Mesenchymal stem cell (in vitro differentiated cells and primary cell): ENCODE data around the gene POMT1.
A peak's percentile ranks its signal among the peaks of the same experiment; 100 is the strongest.

Source experiments
- DNase-seq: peaks from one replicate; pipeline ENCODE4 v3.0.0-alpha.2; 2013
- H2AFZ ChIP-seq: one replicate; pipeline ENCODE4 v1.6.1; 2013; ENCODE audit warnings: low read depth, mild to moderate bottlenecking, control low read depth, inconsistent platforms, low read length, moderate library complexity
- H2AK5ac ChIP-seq: 2 replicates; pipeline ENCODE4 v1.6.1; 2013; ENCODE audit warnings: low read length, moderate library complexity, mild to moderate bottlenecking, inconsistent platforms; ENCODE audit not compliant: severe bottlenecking
- H2BK120ac ChIP-seq: one replicate; pipeline ENCODE4 v1.6.1; 2013; ENCODE audit warnings: low read depth, mild to moderate bottlenecking, inconsistent platforms, low read length, moderate library complexity
- H2BK12ac ChIP-seq, 2 experiments: one replicate each; pipeline ENCODE4 v1.6.1; 2013; ENCODE audit warnings: inconsistent platforms in 2 of 2, low read length in 2 of 2, mild to moderate bottlenecking in 2 of 2, moderate library complexity in 2 of 2, control low read depth in 1 of 2
- H2BK15ac ChIP-seq: one replicate; pipeline ENCODE4 v1.6.1; 2013; ENCODE audit warnings: mild to moderate bottlenecking, low read depth, inconsistent platforms; ENCODE audit not compliant: poor library complexity, severe bottlenecking
- H2BK5ac ChIP-seq: 2 replicates; pipeline ENCODE4 v1.6.1; 2013; ENCODE audit warnings: low read depth, mild to moderate bottlenecking, low read length, control low read depth, inconsistent platforms; ENCODE audit not compliant: poor library complexity, severe bottlenecking
- H3K14ac ChIP-seq, 2 experiments: one replicate each; pipeline ENCODE4 v1.6.1; 2013; ENCODE audit warnings: inconsistent platforms in 2 of 2, low read length in 2 of 2, control low read depth in 1 of 2, mild to moderate bottlenecking in 1 of 2, moderate library complexity in 1 of 2
- H3K18ac ChIP-seq, 2 experiments: one replicate each; pipeline ENCODE4 v1.6.1; 2013; ENCODE audit warnings: inconsistent platforms in 2 of 2, low read length in 2 of 2, control low read depth in 1 of 2, low read depth in 1 of 2, mild to moderate bottlenecking in 1 of 2
- H3K23ac ChIP-seq, 2 experiments: one replicate each; pipeline ENCODE4 v1.6.1; 2013; ENCODE audit warnings: inconsistent platforms in 2 of 2, low read length in 2 of 2, mild to moderate bottlenecking in 2 of 2, moderate library complexity in 2 of 2, control low read depth in 1 of 2
- H3K27ac ChIP-seq: 2 replicates; pipeline ENCODE4 v1.5.1; 2013; ENCODE audit warnings: mild to moderate bottlenecking, moderate library complexity, low read length, control low read depth, inconsistent platforms; ENCODE audit not compliant: poor library complexity, severe bottlenecking
- H3K27me3 ChIP-seq, 2 experiments: 2 replicates each; pipeline versions ENCODE4 v1.6.1 to v1.7.0; 2013; ENCODE audit warnings: low read length in 2 of 2, mild to moderate bottlenecking in 2 of 2, moderate library complexity in 2 of 2, control low read depth in 1 of 2, inconsistent platforms in 1 of 2; ENCODE audit not compliant: control insufficient read depth in 1 of 2, insufficient read depth in 1 of 2
- H3K36me3 ChIP-seq, 2 experiments: 2 replicates each; pipeline versions ENCODE4 v1.6.1 to v1.7.0; 2013; ENCODE audit warnings: low read length in 2 of 2, control low read depth in 1 of 2, inconsistent platforms in 1 of 2, low read depth in 1 of 2, mild to moderate bottlenecking in 1 of 2; ENCODE audit not compliant: insufficient read depth in 2 of 2, control insufficient read depth in 1 of 2
- H3K4ac ChIP-seq, 2 experiments: one replicate each; pipeline ENCODE4 v1.6.1; 2013; ENCODE audit warnings: inconsistent platforms in 2 of 2, low read length in 2 of 2, mild to moderate bottlenecking in 2 of 2, moderate library complexity in 2 of 2, control low read depth in 1 of 2, low read depth in 1 of 2
- H3K4me1 ChIP-seq: 2 replicates; pipeline ENCODE4 v1.6.1; 2013; ENCODE audit warnings: low read depth, low read length, control low read depth; ENCODE audit not compliant: control insufficient read depth, insufficient read depth
- H3K4me2 ChIP-seq: 2 replicates; pipeline ENCODE4 v1.6.1; 2013; ENCODE audit warnings: low read length, mild to moderate bottlenecking, inconsistent platforms; ENCODE audit not compliant: poor library complexity, severe bottlenecking
- H3K4me3 ChIP-seq, 2 experiments: 2 replicates each; pipeline versions ENCODE4 v1.5.1 to v1.7.0; 2013; ENCODE audit warnings: low read length in 2 of 2, mild to moderate bottlenecking in 2 of 2, control low read depth in 1 of 2, low read depth in 1 of 2; ENCODE audit not compliant: insufficient read depth in 1 of 2
- H3K79me1 ChIP-seq: replicated peaks from 2 replicates; pipeline ENCODE4 v1.6.1; 2013; ENCODE audit warnings: mild to moderate bottlenecking, control low read depth, low read length, inconsistent platforms; ENCODE audit not compliant: poor library complexity, severe bottlenecking
- H3K9ac ChIP-seq: 2 replicates; pipeline ENCODE4 v1.7.0; 2013; ENCODE audit warnings: mild to moderate bottlenecking, low read length, moderate library complexity
- H3K9me3 ChIP-seq: 2 replicates; pipeline ENCODE4 v1.7.0; 2013; ENCODE audit warnings: mild to moderate bottlenecking, low read length; ENCODE audit not compliant: control insufficient read depth
- H4K8ac ChIP-seq: one replicate; pipeline ENCODE4 v1.6.1; 2013; ENCODE audit warnings: inconsistent platforms, mild to moderate bottlenecking, low read length, moderate library complexity
- H4K91ac ChIP-seq: one replicate; pipeline ENCODE4 v1.6.1; 2013; ENCODE audit warnings: mild to moderate bottlenecking, low read length, inconsistent platforms
- WGBS: methylation state at CpG from one replicate; pipeline ENCODE4 v1.1.7; 2013; ENCODE audit warnings: mixed read lengths; 5-methylcytosine and 5-hydroxymethylcytosine counted together

The POMT1 gene

DNA sequence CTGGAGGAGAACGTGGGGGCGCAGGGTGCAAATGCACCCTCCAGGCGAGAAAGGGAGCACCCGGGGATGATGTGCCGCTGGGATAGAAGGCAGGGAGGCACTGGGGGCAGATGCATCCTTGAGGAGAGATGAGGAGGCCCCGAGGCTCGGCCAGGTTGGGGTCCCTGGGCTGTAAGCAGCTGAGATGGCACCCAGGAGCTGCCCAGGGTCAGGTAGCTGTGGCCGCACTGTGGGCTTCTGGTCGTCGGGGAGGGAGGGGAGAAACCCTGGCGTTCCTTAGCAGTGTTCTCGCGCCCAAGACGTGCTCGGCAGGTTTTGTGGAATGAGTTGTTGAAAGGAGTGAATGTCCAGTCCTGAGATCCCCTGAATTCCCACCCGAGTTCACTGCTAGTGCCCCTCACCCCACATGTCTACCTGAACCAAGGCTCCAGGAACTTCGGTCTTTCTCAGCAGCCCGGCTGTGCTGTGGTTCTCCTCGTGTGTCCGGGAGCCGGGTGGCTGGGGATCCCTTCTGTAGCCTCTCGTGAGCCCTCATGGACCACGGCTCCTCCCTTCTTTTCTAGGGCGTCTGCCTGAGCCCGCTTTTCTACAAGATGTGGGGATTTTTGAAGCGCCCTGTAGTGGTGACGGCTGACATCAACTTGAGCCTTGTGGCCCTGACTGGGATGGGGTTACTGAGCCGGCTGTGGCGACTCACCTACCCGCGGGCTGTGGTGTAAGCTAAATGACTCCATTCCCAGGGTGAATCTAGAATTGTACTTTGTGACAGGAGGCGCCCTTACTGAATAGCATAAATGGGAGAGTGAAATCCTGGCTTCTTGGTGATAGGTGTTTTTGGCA lies 1.1 kb downstream of the POMT1 start:
- Histone ChIP-seq H2AK5ac (no peak overlapping the region), H3K4me2 (peak overlapping the region; percentile 83), H3K27ac (no peak overlapping the region), H3K23ac (peak overlapping the region in 1 of 2 experiments; percentile 37), H4K91ac (no peak overlapping the region), H3K4me3 (peak overlapping the region; percentile 65 to 91), H3K79me1 (peaks cover 25% of the 10 kb centered on the region), H2BK120ac (no peak overlapping the region), H3K4me1 (peaks cover 24% of the 10 kb centered on the region), H3K36me3 (peaks cover 33 to 41% of the 10 kb centered on the region in 2 experiments), H2AFZ (peak overlapping the region; percentile 74), H3K9me3 (no peaks in the 10 kb centered on the region), H2BK12ac (peak overlapping the region in 1 of 2 experiments; percentile 51), H2BK5ac (no peak overlapping the region), H2BK15ac (no peak overlapping the region), H4K8ac (no peak overlapping the region), H3K27me3 (no peaks in the 10 kb centered on the region), H3K4ac (peak overlapping the region in 1 of 2 experiments; percentile 83), H3K18ac (peak overlapping the region in 1 of 2 experiments; percentile 73), H3K9ac (peak overlapping the region; percentile 86), H3K14ac (peak overlapping the region in 1 of 2 experiments; percentile 97)
- DNase-seq: peak; percentile 62
- WGBS: 46% methylated on average over 27 of the region's 32 CpGs

DNA sequence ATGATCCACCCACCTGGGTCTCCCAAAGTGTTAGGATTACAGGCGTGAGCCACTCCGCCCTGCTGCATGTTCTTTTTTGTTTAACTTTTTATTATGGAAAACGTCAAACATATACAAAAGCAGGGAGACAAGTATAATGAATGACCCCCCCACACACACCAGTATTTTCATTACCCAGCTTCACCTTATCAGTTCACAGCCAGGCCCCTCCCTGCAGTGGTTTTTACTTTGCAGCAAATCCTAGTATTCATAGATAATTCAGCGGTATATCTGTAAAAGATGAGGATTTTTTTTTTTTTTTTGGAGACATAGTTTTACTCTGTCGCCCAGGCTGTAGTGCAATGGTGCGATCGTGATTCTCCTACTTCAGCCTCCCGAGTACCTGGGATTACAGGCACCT lies 2.3 kb downstream of the POMT1 start:
- no peak for DNase-seq
- Histone ChIP-seq H3K4me2 (no peak overlapping the region), H4K8ac (no peak overlapping the region), H2BK15ac (no peak overlapping the region), H3K4me1 (peaks cover 24% of the 10 kb centered on the region), H2AFZ (no peak overlapping the region), H4K91ac (no peak overlapping the region), H2BK12ac (no peak overlapping the region), H2BK5ac (no peak overlapping the region), H3K18ac (no peak overlapping the region), H3K4ac (no peak overlapping the region), H3K27ac (no peak overlapping the region), H2AK5ac (no peak overlapping the region), H3K9ac (no peak overlapping the region), H2BK120ac (no peak overlapping the region), H3K23ac (no peak overlapping the region), H3K14ac (no peak overlapping the region), H3K27me3 (no peaks in the 10 kb centered on the region), H3K4me3 (no peak overlapping the region), H3K9me3 (no peaks in the 10 kb centered on the region), H3K36me3 (peaks cover 34 to 40% of the 10 kb centered on the region in 2 experiments), H3K79me1 (peaks cover 23% of the 10 kb centered on the region)
- over 99% methylated on average over 7 of the region's 8 CpGs for WGBS

DNA sequence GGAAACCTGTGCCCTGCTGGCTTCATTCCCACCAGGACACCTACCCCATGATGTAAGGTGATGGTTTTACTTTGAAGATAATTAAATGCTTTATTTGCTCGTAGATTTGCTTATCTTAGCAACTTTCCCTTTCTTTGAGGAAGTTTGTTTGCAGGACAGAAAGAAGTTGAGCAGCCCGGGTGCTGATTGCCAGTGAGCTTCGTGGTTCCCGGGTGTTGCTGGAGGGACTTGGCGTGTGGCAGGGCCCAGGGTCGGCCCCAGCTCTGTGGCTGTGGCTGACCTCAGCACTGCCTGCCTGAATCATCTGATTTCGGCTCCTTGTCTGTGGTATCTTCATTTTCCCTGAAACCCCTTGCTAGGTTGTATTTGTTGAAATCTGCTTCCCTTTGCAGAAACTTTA lies 8.7 kb downstream of the POMT1 start:
- Histone ChIP-seq H3K23ac (no peak overlapping the region), H3K27me3 (no peaks in the 10 kb centered on the region), H3K18ac (no peak overlapping the region), H3K27ac (no peak overlapping the region), H2BK5ac (no peak overlapping the region), H3K4me1 (no peaks in the 10 kb centered on the region), H3K4me2 (no peak overlapping the region), H3K79me1 (peaks cover 9% of the 10 kb centered on the region), H3K4ac (no peak overlapping the region), H2BK120ac (no peak overlapping the region), H3K9me3 (no peaks in the 10 kb centered on the region), H3K36me3 (peaks cover 81 to 83% of the 10 kb centered on the region in 2 experiments), H2BK15ac (no peak overlapping the region), H3K14ac (no peak overlapping the region), H3K4me3 (no peak overlapping the region), H4K91ac (no peak overlapping the region), H3K9ac (no peak overlapping the region), H2AK5ac (no peak overlapping the region), H2AFZ (no peak overlapping the region), H4K8ac (no peak overlapping the region), H2BK12ac (no peak overlapping the region)
- WGBS: 84% methylated on average over 7 of the region's 7 CpGs
- DNase-seq: no peak

DNA sequence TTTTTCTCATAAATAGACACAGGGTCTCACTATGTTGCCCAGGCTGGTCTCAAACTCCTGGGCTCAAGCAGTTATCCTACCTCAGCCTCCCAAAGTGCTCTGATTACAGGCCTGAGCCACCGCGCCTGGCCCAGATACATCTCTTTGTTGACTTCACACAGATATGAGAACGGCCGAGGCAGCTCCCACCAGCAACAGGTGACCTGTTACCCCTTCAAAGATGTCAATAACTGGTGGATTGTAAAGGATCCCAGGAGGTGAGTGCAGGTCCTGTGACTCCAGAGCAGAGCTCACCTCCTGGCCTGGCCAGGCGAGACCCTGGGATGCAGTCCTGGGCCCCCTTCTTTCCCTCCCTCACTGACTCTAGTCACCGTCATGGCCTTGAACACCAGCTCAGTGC lies 9.2 kb downstream of the POMT1 start:
- Histone ChIP-seq H3K9ac (no peak overlapping the region), H2BK15ac (no peak overlapping the region), H3K4me3 (no peak overlapping the region), H4K8ac (no peak overlapping the region), H3K27ac (no peak overlapping the region), H3K18ac (no peak overlapping the region), H3K4ac (no peak overlapping the region), H3K27me3 (no peaks in the 10 kb centered on the region), H3K4me2 (no peak overlapping the region), H2AFZ (no peak overlapping the region), H2BK120ac (no peak overlapping the region), H3K23ac (no peak overlapping the region), H3K36me3 (peaks cover 85 to 87% of the 10 kb centered on the region in 2 experiments), H3K9me3 (no peaks in the 10 kb centered on the region), H2BK12ac (no peak overlapping the region), H3K79me1 (peaks cover 9% of the 10 kb centered on the region), H4K91ac (no peak overlapping the region), H2AK5ac (no peak overlapping the region), H3K14ac (no peak overlapping the region), H2BK5ac (no peak overlapping the region), H3K4me1 (no peaks in the 10 kb centered on the region)
- WGBS: 96% methylated on average over 6 of the region's 6 CpGs
- DNase-seq: no peak
